CD4-positive, alpha-beta T cell (primary cell): Measurements from ENCODE around the gene GATA3. TPM values are rescaled to one million over a fixed set of nuclear protein-coding genes. Genes with fewer than 3 reads are reported as not detected.
A peak's percentile ranks its signal among the peaks of the same experiment; 100 is the strongest.

Source experiments
- ATAC-seq: fragments of 200-7000 bp; cut with Tn5 transposase; one replicate; pipeline ENCODE4 v1.10.0; 2022; ENCODE audit warnings: mild to moderate bottlenecking; ENCODE audit not compliant: poor library complexity
- CTCF ChIA-PET: fragments of 350-600 bp; sonication (Branson Sonifier 250); formaldehyde crosslinking; loops from one replicate; lab custom pipeline; 2021; ENCODE audit warnings: antibody characterized with exemption, inconsistent platforms; lab: Charles Lee
- POLR2A ChIA-PET: fragments of 350-600 bp; sonication (Branson Sonifier 250); formaldehyde crosslinking; loops from one replicate; lab custom pipeline; 2021; ENCODE audit warnings: antibody characterized with exemption, inconsistent platforms; lab: Charles Lee
- DNase-seq, 14 experiments: peaks; one replicate each; pipeline ENCODE4 v3.0.0-alpha.2; 2013 to 2020; ENCODE audit warnings: mixed read lengths in 2 of 14
- H3K27ac ChIP-seq, 2 donors: one replicate each; pipeline versions ENCODE4 v1.5.1 to v1.7.0; 2013; ENCODE audit warnings: low read length in 2 of 2, low read depth in 1 of 2, mild to moderate bottlenecking in 1 of 2
- H3K27me3 ChIP-seq, 2 experiments: 1 replicate in 1 of 2; 2 replicates in 1 of 2; pipeline versions ENCODE4 v1.6.1 to v1.7.0; 2013; ENCODE audit warnings: low read length in 2 of 2, control low read depth in 1 of 2, mild to moderate bottlenecking in 1 of 2, moderate library complexity in 1 of 2; ENCODE audit not compliant: insufficient read depth in 2 of 2, control insufficient read depth in 1 of 2
- H3K36me3 ChIP-seq: one replicate; pipeline ENCODE4 v1.6.1; 2013; ENCODE audit warnings: low read length, control low read depth; ENCODE audit not compliant: insufficient read depth
- H3K4me1 ChIP-seq: one replicate; pipeline ENCODE4 v1.6.1; 2013; ENCODE audit warnings: low read length, control low read depth; ENCODE audit not compliant: insufficient read depth
- H3K4me3 ChIP-seq: one replicate; pipeline ENCODE4 v1.5.1; 2013; ENCODE audit warnings: mild to moderate bottlenecking, low read length, moderate library complexity
- H3K9me3 ChIP-seq, 2 experiments: 1 replicate in 1 of 2; 2 replicates in 1 of 2; pipeline versions ENCODE4 v1.6.1 to v1.7.0; 2013; ENCODE audit warnings: low read length in 2 of 2, mild to moderate bottlenecking in 2 of 2, control low read depth in 1 of 2, moderate library complexity in 1 of 2; ENCODE audit not compliant: control insufficient read depth in 1 of 2, insufficient read depth in 1 of 2
- H3K27ac Mint-ChIP-seq: one replicate; pipeline ENCODE4 v1.8.0; 2020; ENCODE audit warnings: mixed read lengths
- H3K27me3 Mint-ChIP-seq: one replicate; pipeline ENCODE4 v1.8.0; 2021; ENCODE audit warnings: mixed read lengths
- H3K36me3 Mint-ChIP-seq: one replicate; pipeline ENCODE4 v1.8.0; 2021; ENCODE audit warnings: low read depth, mixed read lengths
- H3K4me1 Mint-ChIP-seq: one replicate; pipeline ENCODE4 v1.8.0; 2021; ENCODE audit warnings: low read depth, mixed read lengths
- H3K4me3 Mint-ChIP-seq: one replicate; pipeline ENCODE4 v1.8.0; 2020; ENCODE audit warnings: mild to moderate bottlenecking, mixed read lengths
- H3K9me3 Mint-ChIP-seq: one replicate; pipeline ENCODE4 v1.8.0; 2020; ENCODE audit warnings: mixed read lengths
- intact Hi-C, 2 experiments: fragments of 100-400 bp; cut with DNase I in 1 of 2; cut with micrococcal nuclease in 1 of 2; formaldehyde crosslinking; loops; one replicate each; pipeline versions ENCODE4 v1.15.1 to v1.9.0; 2023 to 2025; cut with DNase I, micrococcal nuclease
- total RNA-seq, 174 experiments: library from RNA in 2 of 174; stranded (reverse) in 2 of 174; gene quantifications; one replicate each; pipeline ENCODE4 v1.2.3 and lab custom pipeline; 2021 to 2026
- TF ChIP-seq, protein P1 (sequence below): fragments of 200-600 bp; IDR thresholded peaks from one replicate; pipeline ENCODE4 v1.8.0; 2022; ENCODE audit warnings: antibody characterized with exemption, mild to moderate bottlenecking

GATA3 gene
- total RNA-seq, 2 experiments from 2014 or later = 128 to 141 TPM

GRCh38 chr10:8071006-8071405 lies 16.5 kb downstream of the GATA3 start:
- H3K4me3 Mint-ChIP-seq = no peak overlapping the region
- peaks cover 94% of the 10 kb centered on the region for H3K36me3 ChIP-seq
- no peaks in the 10 kb centered on the region for H3K27me3 ChIP-seq
- H3K4me1 ChIP-seq = peaks cover 37% of the 10 kb centered on the region
- TF ChIP-seq, protein P1, sequence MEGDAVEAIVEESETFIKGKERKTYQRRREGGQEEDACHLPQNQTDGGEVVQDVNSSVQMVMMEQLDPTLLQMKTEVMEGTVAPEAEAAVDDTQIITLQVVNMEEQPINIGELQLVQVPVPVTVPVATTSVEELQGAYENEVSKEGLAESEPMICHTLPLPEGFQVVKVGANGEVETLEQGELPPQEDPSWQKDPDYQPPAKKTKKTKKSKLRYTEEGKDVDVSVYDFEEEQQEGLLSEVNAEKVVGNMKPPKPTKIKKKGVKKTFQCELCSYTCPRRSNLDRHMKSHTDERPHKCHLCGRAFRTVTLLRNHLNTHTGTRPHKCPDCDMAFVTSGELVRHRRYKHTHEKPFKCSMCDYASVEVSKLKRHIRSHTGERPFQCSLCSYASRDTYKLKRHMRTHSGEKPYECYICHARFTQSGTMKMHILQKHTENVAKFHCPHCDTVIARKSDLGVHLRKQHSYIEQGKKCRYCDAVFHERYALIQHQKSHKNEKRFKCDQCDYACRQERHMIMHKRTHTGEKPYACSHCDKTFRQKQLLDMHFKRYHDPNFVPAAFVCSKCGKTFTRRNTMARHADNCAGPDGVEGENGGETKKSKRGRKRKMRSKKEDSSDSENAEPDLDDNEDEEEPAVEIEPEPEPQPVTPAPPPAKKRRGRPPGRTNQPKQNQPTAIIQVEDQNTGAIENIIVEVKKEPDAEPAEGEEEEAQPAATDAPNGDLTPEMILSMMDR = no peak
- peaks cover 100% of the 10 kb centered on the region for H3K36me3 Mint-ChIP-seq
- H3K9me3 Mint-ChIP-seq = no peaks in the 10 kb centered on the region
- no peak overlapping the region for H3K27ac ChIP-seq
- ChIA-PET CTCF (no interaction called here), POLR2A (interaction anchor here (1.0 to 2.2 kb wide), 3 partner anchors 10 to 66 kb away, joined by 4 to 7 read pairs (median 4); no protein-coding TSS in a partner anchor)
- H3K27ac Mint-ChIP-seq = peak overlapping the region; percentile 6
- peaks cover 84% of the 10 kb centered on the region for H3K4me1 Mint-ChIP-seq
- ATAC-seq (no peak), DNase-seq (no peak)
- no peaks in the 10 kb centered on the region for H3K27me3 Mint-ChIP-seq
- H3K4me3 ChIP-seq = no peak overlapping the region
- no peaks in the 10 kb centered on the region for H3K9me3 ChIP-seq
- intact Hi-C loops = no loop called here

GRCh38 chr10:8071666-8072065 lies 17.2 kb downstream of the GATA3 start:
- peaks cover 78% of the 10 kb centered on the region for H3K4me1 Mint-ChIP-seq
- Histone ChIP-seq H3K4me3 (no peak overlapping the region), H3K36me3 (peaks cover 91% of the 10 kb centered on the region), H3K9me3 (no peaks in the 10 kb centered on the region), H3K4me1 (peaks cover 37% of the 10 kb centered on the region), H3K27me3 (no peaks in the 10 kb centered on the region), H3K27ac (no peak overlapping the region)
- intact Hi-C loops = no loop called here
- peak overlapping the region; percentile 6 for H3K27ac Mint-ChIP-seq
- no peak for DNase-seq
- TF ChIP-seq, protein P1 = no peak
- ChIA-PET POLR2A (interaction anchor here (1.0 to 2.2 kb wide), 2 partner anchors 10 to 12 kb away, joined by 4 to 7 read pairs; no protein-coding TSS in a partner anchor), CTCF (no interaction called here)
- no peak for ATAC-seq
- H3K36me3 Mint-ChIP-seq = peaks cover 98% of the 10 kb centered on the region
- no peak overlapping the region for H3K4me3 Mint-ChIP-seq
- H3K9me3 Mint-ChIP-seq = no peaks in the 10 kb centered on the region
- H3K27me3 Mint-ChIP-seq = no peaks in the 10 kb centered on the region

DNA sequence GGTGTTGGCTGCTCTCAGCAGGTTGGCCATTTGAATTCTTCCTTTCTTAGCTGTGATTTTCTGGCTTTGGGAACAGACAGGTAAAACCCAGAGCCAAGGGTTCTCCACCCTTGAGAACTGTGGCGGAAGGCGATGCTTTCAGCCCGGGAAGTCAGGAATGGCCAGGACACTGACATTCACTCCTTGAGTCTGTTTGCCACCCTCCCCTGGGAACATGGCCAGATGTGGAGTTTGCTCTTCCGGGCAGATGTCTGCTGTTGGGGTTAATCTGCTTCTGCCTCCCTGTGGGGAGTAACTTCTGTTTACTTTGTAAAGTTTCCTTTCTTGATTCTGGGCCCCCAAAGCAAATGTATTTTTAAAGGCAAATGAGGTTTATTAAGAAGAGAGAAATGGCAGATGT lies 17.7 kb downstream of the GATA3 start:
- Mint-ChIP-seq H3K27me3 (no peaks in the 10 kb centered on the region), H3K27ac (peak overlapping the region; percentile 10), H3K4me3 (no peak overlapping the region), H3K4me1 (peaks cover 72% of the 10 kb centered on the region), H3K9me3 (no peaks in the 10 kb centered on the region), H3K36me3 (peaks cover 97% of the 10 kb centered on the region)
- TF ChIP-seq, protein P1 = no peak
- H3K4me3 ChIP-seq = no peak overlapping the region
- H3K9me3 ChIP-seq = no peaks in the 10 kb centered on the region
- ChIA-PET CTCF (no interaction called here), POLR2A (interaction anchor here (2.2 kb wide), 1 partner anchor 11 kb away, joined by 7 read pairs; no protein-coding TSS in a partner anchor)
- intact Hi-C loops = no loop called here
- ATAC-seq = no peak
- H3K36me3 ChIP-seq = peaks cover 86% of the 10 kb centered on the region
- DNase-seq = no peak
- no peaks in the 10 kb centered on the region for H3K27me3 ChIP-seq
- no peak overlapping the region for H3K27ac ChIP-seq
- peaks cover 37% of the 10 kb centered on the region for H3K4me1 ChIP-seq
